ENCODE results near the gene HBA2. TPM values are rescaled to one million over a fixed set of nuclear protein-coding genes. Genes with fewer than 3 reads are reported as not detected.
"Not testable (repeated sequence)": the region's sequence is repeated elsewhere in the genome, so short reads cannot be mapped to it uniquely, and the experiment has no call there.

Gene HBA2
- total RNA-seq, 1 experiment from 2014 or later: not detected

DNA sequence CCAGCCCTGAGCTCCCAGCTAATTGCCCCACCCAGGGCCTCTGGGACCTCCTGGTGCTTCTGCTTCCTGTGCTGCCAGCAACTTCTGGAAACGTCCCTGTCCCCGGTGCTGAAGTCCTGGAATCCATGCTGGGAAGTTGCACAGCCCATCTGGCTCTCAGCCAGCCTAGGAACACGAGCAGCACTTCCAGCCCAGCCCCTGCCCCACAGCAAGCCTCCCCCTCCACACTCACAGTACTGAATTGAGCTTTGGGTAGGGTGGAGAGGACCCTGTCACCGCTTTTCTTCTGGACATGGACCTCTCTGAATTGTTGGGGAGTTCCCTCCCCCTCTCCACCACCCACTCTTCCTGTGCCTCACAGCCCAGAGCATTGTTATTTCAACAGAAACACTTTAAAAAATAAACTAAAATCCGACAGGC lies 2.6 kb upstream of the HBA2 start:
- H3K27me3 ChIP-seq (ENCODE audit: control insufficient read depth, insufficient read depth, low read length); H3K36me3 ChIP-seq (ENCODE audit: control insufficient read depth, insufficient read depth, low read length); in situ Hi-C loops (cut with HindIII; ENCODE audit: low pct_unique_long_range_greater_than_20kb, low sequenced_read_pairs); H3K9me3 ChIP-seq (ENCODE audit: control insufficient read depth, insufficient read depth, low read depth, low read length); POLR2A ChIA-PET; H3K4me1 ChIP-seq (ENCODE audit: control insufficient read depth, insufficient read depth, low read length); H3K4me3 ChIP-seq (ENCODE audit: low read depth in 2 of 2, low read length in 2 of 2); BruUV-seq (replicated peaks); DNase-seq (ENCODE audit: low read depth, low spot score); H3K27ac ChIP-seq (ENCODE audit: low read length); intact Hi-C loops (cut with micrococcal nuclease; ENCODE audit: unreplicated experiment): not testable (repeated sequence)
- ATAC-seq: peak; percentile 35; the same call in 1 of the 2 replicates
- TF ChIP-seq, protein P1, sequence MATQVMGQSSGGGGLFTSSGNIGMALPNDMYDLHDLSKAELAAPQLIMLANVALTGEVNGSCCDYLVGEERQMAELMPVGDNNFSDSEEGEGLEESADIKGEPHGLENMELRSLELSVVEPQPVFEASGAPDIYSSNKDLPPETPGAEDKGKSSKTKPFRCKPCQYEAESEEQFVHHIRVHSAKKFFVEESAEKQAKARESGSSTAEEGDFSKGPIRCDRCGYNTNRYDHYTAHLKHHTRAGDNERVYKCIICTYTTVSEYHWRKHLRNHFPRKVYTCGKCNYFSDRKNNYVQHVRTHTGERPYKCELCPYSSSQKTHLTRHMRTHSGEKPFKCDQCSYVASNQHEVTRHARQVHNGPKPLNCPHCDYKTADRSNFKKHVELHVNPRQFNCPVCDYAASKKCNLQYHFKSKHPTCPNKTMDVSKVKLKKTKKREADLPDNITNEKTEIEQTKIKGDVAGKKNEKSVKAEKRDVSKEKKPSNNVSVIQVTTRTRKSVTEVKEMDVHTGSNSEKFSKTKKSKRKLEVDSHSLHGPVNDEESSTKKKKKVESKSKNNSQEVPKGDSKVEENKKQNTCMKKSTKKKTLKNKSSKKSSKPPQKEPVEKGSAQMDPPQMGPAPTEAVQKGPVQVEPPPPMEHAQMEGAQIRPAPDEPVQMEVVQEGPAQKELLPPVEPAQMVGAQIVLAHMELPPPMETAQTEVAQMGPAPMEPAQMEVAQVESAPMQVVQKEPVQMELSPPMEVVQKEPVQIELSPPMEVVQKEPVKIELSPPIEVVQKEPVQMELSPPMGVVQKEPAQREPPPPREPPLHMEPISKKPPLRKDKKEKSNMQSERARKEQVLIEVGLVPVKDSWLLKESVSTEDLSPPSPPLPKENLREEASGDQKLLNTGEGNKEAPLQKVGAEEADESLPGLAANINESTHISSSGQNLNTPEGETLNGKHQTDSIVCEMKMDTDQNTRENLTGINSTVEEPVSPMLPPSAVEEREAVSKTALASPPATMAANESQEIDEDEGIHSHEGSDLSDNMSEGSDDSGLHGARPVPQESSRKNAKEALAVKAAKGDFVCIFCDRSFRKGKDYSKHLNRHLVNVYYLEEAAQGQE (IDR thresholded peaks at IDR 0.05; ENCODE audit: insufficient read depth in 1 of 2, low read depth in 2 of 2, low read length in 1 of 2): peak; percentile 88 to 89
- CTCF ChIA-PET: interaction anchor here (0.9 kb wide), 1 partner anchor 10 kb away, joined by 3 read pairs; the partner anchor contains the start of gene HBQ1

DNA sequence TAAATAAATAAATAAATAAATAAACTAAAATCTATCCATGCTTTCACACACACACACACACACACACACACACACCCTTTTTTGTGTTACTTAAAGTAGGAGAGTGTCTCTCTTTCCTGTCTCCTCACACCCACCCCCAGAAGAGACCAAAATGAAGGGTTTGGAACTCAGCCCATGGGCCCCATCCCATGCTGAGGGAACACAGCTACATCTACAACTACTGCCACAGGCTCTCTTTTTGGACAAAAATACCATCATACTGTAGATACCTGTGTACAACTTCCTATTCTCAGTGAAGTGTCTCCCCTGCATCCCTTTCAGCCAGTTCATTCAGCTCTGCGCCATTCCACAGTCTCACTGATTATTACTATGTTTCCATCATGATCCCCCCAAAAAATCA lies 1.9 kb upstream of the HBA2 start:
- Histone ChIP-seq H3K4me3 (ENCODE audit: low read depth in 2 of 2, low read length in 2 of 2) (no peak overlapping the region), H3K27me3 (ENCODE audit: control insufficient read depth, insufficient read depth, low read length) (no peaks in the 10 kb centered on the region), H3K36me3 (ENCODE audit: control insufficient read depth, insufficient read depth, low read length) (no peaks in the 10 kb centered on the region), H3K4me1 (ENCODE audit: control insufficient read depth, insufficient read depth, low read length) (no peaks in the 10 kb centered on the region), H3K27ac (ENCODE audit: low read length) (no peak overlapping the region), H3K9me3 (ENCODE audit: control insufficient read depth, insufficient read depth, low read depth, low read length) (no peaks in the 10 kb centered on the region)
- BruUV-seq (replicated peaks): no TSS peak
- no peak for TF ChIP-seq SIN3A (IDR thresholded peaks at IDR 0.05; ENCODE audit: borderline replicate concordance, insufficient read depth, low read depth, low read length)
- no peak for TF ChIP-seq POLR2AphosphoS5 (IDR thresholded peaks at IDR 0.05; ENCODE audit: low read depth, low read length)
- TF ChIP-seq, protein P1 (IDR thresholded peaks at IDR 0.05; ENCODE audit: insufficient read depth in 1 of 2, low read depth in 2 of 2, low read length in 1 of 2): no peak
- no peak for TF ChIP-seq TCF7L2 (IDR thresholded peaks at IDR 0.05; ENCODE audit: low read depth, low read length)
- TF ChIP-seq, protein P2, sequence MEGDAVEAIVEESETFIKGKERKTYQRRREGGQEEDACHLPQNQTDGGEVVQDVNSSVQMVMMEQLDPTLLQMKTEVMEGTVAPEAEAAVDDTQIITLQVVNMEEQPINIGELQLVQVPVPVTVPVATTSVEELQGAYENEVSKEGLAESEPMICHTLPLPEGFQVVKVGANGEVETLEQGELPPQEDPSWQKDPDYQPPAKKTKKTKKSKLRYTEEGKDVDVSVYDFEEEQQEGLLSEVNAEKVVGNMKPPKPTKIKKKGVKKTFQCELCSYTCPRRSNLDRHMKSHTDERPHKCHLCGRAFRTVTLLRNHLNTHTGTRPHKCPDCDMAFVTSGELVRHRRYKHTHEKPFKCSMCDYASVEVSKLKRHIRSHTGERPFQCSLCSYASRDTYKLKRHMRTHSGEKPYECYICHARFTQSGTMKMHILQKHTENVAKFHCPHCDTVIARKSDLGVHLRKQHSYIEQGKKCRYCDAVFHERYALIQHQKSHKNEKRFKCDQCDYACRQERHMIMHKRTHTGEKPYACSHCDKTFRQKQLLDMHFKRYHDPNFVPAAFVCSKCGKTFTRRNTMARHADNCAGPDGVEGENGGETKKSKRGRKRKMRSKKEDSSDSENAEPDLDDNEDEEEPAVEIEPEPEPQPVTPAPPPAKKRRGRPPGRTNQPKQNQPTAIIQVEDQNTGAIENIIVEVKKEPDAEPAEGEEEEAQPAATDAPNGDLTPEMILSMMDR (IDR thresholded peaks at IDR 0.05): no peak
- ChIA-PET CTCF (interaction anchor here (0.9 kb wide), 1 partner anchor 10 kb away, joined by 3 read pairs; the partner anchor contains the start of gene HBQ1), POLR2A (no interaction called here)
- intact Hi-C loops (cut with micrococcal nuclease; ENCODE audit: unreplicated experiment) (no loop called here), in situ Hi-C loops (cut with HindIII; ENCODE audit: low pct_unique_long_range_greater_than_20kb, low sequenced_read_pairs) (no loop called here)
- ATAC-seq (no peak), DNase-seq (ENCODE audit: low read depth, low spot score) (no peak)

DNA sequence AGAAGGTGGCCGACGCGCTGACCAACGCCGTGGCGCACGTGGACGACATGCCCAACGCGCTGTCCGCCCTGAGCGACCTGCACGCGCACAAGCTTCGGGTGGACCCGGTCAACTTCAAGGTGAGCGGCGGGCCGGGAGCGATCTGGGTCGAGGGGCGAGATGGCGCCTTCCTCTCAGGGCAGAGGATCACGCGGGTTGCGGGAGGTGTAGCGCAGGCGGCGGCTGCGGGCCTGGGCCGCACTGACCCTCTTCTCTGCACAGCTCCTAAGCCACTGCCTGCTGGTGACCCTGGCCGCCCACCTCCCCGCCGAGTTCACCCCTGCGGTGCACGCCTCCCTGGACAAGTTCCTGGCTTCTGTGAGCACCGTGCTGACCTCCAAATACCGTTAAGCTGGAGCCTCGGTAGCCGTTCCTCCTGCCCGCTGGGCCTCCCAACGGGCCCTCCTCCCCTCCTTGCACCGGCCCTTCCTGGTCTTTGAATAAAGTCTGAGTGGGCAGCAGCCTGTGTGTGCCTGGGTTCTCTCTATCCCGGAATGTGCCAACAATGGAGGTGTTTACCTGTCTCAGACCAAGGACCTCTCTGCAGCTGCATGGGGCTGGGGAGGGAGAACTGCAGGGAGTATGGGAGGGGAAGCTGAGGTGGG lies 657 bp downstream of the HBA2 start:
- DNase-seq (ENCODE audit: low read depth, low spot score); in situ Hi-C loops (cut with HindIII; ENCODE audit: low pct_unique_long_range_greater_than_20kb, low sequenced_read_pairs); H3K27ac ChIP-seq (ENCODE audit: low read length); H3K36me3 ChIP-seq (ENCODE audit: control insufficient read depth, insufficient read depth, low read length); H3K4me3 ChIP-seq (ENCODE audit: low read depth in 2 of 2, low read length in 2 of 2); ATAC-seq; CTCF ChIA-PET; intact Hi-C loops (cut with micrococcal nuclease; ENCODE audit: unreplicated experiment); H3K4me1 ChIP-seq (ENCODE audit: control insufficient read depth, insufficient read depth, low read length); H3K27me3 ChIP-seq (ENCODE audit: control insufficient read depth, insufficient read depth, low read length); POLR2A ChIA-PET; H3K9me3 ChIP-seq (ENCODE audit: control insufficient read depth, insufficient read depth, low read depth, low read length); BruUV-seq (replicated peaks): not testable (repeated sequence)
